GM19463 (cell line): ENCODE data around the gene LAT.
"Not testable (repeated sequence)": the region's sequence is repeated elsewhere in the genome, so short reads cannot be mapped to it uniquely, and the experiment has no call there.

Source experiments
- ATAC-seq: cut with Tn5 transposase; IDR thresholded peaks from one replicate; pipeline ENCODE4 v1.9.1; 2021; ENCODE audit warnings: mild to moderate bottlenecking, moderate library complexity; ENCODE audit not compliant: unreplicated experiment

The LAT gene

GRCh38 chr16:28984619-28985135 lies at the start of gene LAT:
LAT (plus strand) TSS chr16:28985052; CDS start chr16:28985418, 366 bp downstream.
- peak; percentile 67 for ATAC-seq

GRCh38 chr16:28935346-28935745 lies 49.5 kb upstream of the LAT start:
- ATAC-seq: no peak

- peak; percentile 57 for ATAC-seq
Observed at GRCh38 chr16:28935924-28936783, 48.7 kb upstream of the LAT start.

GRCh38 chr16:28936784-28937155 lies 48.1 kb upstream of the LAT start:
- ATAC-seq: no peak

GRCh38 chr16:28937222-28937876 lies 47.5 kb upstream of the LAT start:
- no peak for ATAC-seq

- no peak for ATAC-seq
Observed at GRCh38 chr16:28938721-28939120, 46.1 kb upstream of the LAT start.

GRCh38 chr16:28939825-28940224 lies 45.0 kb upstream of the LAT start:
- not testable (repeated sequence) for ATAC-seq

GRCh38 chr16:28943281-28943680 lies 41.6 kb upstream of the LAT start:
- no peak for ATAC-seq

- ATAC-seq: no peak
Observed at GRCh38 chr16:28946681-28947080, 38.2 kb upstream of the LAT start.

GRCh38 chr16:28950648-28951409 lies 34.0 kb upstream of the LAT start, which contains the start of gene NFATC2IP:
NFATC2IP (plus strand) TSS chr16:28950937; CDS start chr16:28951012, 75 bp downstream.
- ATAC-seq: peak; percentile 93

GRCh38 chr16:28951410-28951943 lies 33.4 kb upstream of the LAT start:
- ATAC-seq: no peak

- no peak for ATAC-seq
Observed at GRCh38 chr16:28958216-28958615, 26.6 kb upstream of the LAT start.

- ATAC-seq: no peak
Observed at GRCh38 chr16:28958836-28959235, 26.0 kb upstream of the LAT start.

- no peak for ATAC-seq
Observed at GRCh38 chr16:28964072-28964471, 20.8 kb upstream of the LAT start.

GRCh38 chr16:28964496-28964895 lies 20.4 kb upstream of the LAT start:
- no peak for ATAC-seq

GRCh38 chr16:28967156-28967555 lies 17.7 kb upstream of the LAT start:
- ATAC-seq: no peak

- ATAC-seq: not testable (repeated sequence)
Observed at GRCh38 chr16:28969696-28970095, 15.2 kb upstream of the LAT start.

- ATAC-seq: no peak
Observed at GRCh38 chr16:28974007-28974436, 10.8 kb upstream of the LAT start.

GRCh38 chr16:28974437-28975157 lies 10.3 kb upstream of the LAT start, which contains the start of gene SPNS1:
SPNS1 (plus strand) TSS chr16:28974778; CDS start chr16:28975152, 374 bp downstream.
- peak; percentile 94 for ATAC-seq

GRCh38 chr16:28975158-28975599 lies 9.7 kb upstream of the LAT start:
- no peak for ATAC-seq
